Measurements from ENCODE around the gene VAV2.

DNA sequence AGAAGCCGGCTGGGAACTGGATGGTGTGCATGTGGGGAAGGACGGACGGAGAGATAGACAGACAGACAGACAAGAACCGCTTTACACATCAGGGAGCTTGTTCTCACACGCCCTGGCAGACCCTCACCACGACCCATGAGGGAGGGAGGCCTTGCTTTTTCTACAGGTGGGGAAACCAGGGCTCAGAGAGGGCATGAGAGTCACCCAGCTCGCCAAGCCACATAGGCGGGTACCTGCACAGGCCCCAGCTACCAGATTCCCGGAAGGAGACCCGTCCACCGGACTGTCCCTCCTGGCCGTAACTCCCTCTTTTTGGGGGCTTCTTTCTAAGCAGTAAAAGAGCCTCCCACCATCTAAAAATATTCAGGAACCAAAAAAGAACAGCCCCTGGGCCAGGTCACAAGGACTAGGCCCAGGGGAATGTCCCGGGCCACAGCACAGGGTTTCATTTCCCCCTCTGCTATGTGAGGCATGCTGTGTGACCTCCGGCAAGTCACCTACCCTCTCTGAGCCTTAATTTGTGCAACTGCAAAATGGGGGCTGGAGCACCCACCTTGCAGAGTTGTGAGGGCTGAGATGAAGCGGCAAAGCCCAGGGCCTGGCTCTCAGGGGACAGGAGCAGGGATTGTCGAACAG lies 169.6 kb downstream of the VAV2 start:
- TF ChIP-seq, protein P1, sequence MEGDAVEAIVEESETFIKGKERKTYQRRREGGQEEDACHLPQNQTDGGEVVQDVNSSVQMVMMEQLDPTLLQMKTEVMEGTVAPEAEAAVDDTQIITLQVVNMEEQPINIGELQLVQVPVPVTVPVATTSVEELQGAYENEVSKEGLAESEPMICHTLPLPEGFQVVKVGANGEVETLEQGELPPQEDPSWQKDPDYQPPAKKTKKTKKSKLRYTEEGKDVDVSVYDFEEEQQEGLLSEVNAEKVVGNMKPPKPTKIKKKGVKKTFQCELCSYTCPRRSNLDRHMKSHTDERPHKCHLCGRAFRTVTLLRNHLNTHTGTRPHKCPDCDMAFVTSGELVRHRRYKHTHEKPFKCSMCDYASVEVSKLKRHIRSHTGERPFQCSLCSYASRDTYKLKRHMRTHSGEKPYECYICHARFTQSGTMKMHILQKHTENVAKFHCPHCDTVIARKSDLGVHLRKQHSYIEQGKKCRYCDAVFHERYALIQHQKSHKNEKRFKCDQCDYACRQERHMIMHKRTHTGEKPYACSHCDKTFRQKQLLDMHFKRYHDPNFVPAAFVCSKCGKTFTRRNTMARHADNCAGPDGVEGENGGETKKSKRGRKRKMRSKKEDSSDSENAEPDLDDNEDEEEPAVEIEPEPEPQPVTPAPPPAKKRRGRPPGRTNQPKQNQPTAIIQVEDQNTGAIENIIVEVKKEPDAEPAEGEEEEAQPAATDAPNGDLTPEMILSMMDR (conservative IDR thresholded peaks at IDR 0.05; ENCODE audit: low read depth in 2 of 2) = no peak
- TF ChIP-seq POLR2AphosphoS5 (IDR thresholded peaks at IDR 0.05; ENCODE audit: low read depth) (no peak), EZH2 (IDR thresholded peaks at IDR 0.05; ENCODE audit: low read depth, unreplicated experiment) (no peak), JUNB (IDR thresholded peaks at IDR 0.05; ENCODE audit: unreplicated experiment) (no peak), EZH2phosphoT487 (IDR thresholded peaks at IDR 0.05; ENCODE audit: unreplicated experiment) (no peak), STAT1 (IDR thresholded peaks at IDR 0.05; ENCODE audit: unreplicated experiment) (no peak), ZNF331 (CRISPR knock-in tag; IDR thresholded peaks at IDR 0.05; ENCODE audit: low read depth) (no peak), NANOG (IDR thresholded peaks at IDR 0.05; ENCODE audit: borderline replicate concordance) (no peak), CREB1 (CRISPR knock-in tag; IDR thresholded peaks at IDR 0.05; ENCODE audit: low read depth) (no peak)
- TF ChIP-seq, protein P2, sequence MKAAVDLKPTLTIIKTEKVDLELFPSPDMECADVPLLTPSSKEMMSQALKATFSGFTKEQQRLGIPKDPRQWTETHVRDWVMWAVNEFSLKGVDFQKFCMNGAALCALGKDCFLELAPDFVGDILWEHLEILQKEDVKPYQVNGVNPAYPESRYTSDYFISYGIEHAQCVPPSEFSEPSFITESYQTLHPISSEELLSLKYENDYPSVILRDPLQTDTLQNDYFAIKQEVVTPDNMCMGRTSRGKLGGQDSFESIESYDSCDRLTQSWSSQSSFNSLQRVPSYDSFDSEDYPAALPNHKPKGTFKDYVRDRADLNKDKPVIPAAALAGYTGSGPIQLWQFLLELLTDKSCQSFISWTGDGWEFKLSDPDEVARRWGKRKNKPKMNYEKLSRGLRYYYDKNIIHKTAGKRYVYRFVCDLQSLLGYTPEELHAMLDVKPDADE (IDR thresholded peaks at IDR 0.05) = no peak
- TF ChIP-seq, protein P3, sequence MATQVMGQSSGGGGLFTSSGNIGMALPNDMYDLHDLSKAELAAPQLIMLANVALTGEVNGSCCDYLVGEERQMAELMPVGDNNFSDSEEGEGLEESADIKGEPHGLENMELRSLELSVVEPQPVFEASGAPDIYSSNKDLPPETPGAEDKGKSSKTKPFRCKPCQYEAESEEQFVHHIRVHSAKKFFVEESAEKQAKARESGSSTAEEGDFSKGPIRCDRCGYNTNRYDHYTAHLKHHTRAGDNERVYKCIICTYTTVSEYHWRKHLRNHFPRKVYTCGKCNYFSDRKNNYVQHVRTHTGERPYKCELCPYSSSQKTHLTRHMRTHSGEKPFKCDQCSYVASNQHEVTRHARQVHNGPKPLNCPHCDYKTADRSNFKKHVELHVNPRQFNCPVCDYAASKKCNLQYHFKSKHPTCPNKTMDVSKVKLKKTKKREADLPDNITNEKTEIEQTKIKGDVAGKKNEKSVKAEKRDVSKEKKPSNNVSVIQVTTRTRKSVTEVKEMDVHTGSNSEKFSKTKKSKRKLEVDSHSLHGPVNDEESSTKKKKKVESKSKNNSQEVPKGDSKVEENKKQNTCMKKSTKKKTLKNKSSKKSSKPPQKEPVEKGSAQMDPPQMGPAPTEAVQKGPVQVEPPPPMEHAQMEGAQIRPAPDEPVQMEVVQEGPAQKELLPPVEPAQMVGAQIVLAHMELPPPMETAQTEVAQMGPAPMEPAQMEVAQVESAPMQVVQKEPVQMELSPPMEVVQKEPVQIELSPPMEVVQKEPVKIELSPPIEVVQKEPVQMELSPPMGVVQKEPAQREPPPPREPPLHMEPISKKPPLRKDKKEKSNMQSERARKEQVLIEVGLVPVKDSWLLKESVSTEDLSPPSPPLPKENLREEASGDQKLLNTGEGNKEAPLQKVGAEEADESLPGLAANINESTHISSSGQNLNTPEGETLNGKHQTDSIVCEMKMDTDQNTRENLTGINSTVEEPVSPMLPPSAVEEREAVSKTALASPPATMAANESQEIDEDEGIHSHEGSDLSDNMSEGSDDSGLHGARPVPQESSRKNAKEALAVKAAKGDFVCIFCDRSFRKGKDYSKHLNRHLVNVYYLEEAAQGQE (IDR thresholded peaks at IDR 0.05; ENCODE audit: unreplicated experiment) = no peak

Data from GM23338 (cell line).